Activated effector memory CD4-positive, alpha-beta T cell treated with anti-CD3 and anti-CD28 coated beads, Interleukin-2, amount 50 U/mL, for 16 hours (primary cell): ENCODE measurements around the gene CCT2.

Experiments used
- DNase-seq: peaks from one replicate; pipeline ENCODE4 v3.0.0-alpha.2; 2020

Gene CCT2

GRCh38 chr12:69644511-69644910, 59.3 kb downstream of the CCT2 start:
- no peak for DNase-seq

- no peak for DNase-seq
Observed at GRCh38 chr12:69645031-69645430, 59.8 kb downstream of the CCT2 start.

GRCh38 chr12:69647178-69647577, 61.9 kb downstream of the CCT2 start:
- no peak for DNase-seq

DNA sequence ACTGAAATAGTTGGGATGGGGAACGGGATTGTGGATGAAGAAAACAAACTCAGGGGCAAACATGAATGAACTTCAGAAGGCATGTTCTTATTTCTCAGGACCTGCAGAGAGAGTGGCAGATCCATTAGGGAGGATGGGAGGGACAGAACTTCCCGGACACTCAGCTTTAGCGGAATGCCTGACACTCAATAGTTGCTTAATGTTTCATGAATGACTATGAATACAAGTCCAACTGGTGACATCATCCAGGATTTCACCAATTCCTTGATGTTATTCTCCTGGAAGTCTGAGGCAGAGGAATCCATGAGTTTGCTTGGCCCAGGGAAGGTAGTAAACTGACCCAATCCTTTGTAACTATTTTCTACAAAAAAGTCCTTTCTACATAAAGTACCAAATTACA, 63.2 kb downstream of the CCT2 start:
- DNase-seq = no peak

- no peak for DNase-seq
Observed at GRCh38 chr12:69649529-69649928, 64.3 kb downstream of the CCT2 start.
